ENCODE data around the gene GDF2. TPM values are rescaled to one million over a fixed set of nuclear protein-coding genes. Genes with fewer than 3 reads are reported as not detected.

GDF2 gene
- total RNA-seq, 3 donors from 2014 or later (not counting 1 experiment from before 2014, with no cell fraction given) = not detected

DNA sequence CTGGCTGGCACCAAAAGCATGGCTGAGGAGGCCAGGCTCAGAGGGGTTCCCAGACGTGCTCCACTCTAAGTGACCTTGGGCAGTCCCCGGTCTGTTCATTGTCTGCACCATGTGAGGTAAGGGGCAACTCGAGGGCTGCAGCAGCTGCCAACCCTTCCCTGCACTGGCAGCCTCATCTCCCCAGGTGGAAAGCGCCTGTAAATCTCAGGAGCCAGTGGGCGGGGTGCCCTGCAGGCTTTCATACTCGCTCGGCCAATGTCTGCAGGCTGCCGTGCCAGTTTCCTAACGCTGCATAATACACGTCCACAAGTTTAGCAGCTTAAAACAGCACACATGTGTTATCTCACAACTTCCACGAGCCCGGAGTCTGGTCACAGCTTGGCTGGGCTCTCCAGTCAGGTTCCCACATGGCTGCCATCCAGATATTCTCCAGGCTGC is 34.9 kb upstream of the GDF2 start:
- no peak for DNase-seq
- no peak for ATAC-seq

DNA sequence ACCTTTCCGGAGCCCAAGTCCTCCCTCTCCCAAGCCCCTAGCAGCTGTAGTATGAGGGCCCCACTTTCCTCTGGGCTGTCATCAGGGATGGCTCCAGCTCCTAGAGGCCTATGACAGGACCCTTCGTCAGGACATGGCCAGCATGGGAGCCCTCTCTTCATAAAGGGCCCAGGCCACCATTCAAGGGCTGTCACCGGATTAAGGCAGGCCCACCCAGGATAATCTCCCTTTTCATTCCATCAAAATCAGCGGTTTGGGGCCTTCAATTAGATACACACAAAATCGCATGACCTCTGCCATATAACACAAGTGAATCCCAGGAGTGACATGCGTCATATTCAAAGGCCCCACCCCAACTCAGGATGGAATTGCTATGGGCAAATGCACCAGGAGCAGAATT is 34.4 kb upstream of the GDF2 start:
- TF ChIP-seq, protein P1, sequence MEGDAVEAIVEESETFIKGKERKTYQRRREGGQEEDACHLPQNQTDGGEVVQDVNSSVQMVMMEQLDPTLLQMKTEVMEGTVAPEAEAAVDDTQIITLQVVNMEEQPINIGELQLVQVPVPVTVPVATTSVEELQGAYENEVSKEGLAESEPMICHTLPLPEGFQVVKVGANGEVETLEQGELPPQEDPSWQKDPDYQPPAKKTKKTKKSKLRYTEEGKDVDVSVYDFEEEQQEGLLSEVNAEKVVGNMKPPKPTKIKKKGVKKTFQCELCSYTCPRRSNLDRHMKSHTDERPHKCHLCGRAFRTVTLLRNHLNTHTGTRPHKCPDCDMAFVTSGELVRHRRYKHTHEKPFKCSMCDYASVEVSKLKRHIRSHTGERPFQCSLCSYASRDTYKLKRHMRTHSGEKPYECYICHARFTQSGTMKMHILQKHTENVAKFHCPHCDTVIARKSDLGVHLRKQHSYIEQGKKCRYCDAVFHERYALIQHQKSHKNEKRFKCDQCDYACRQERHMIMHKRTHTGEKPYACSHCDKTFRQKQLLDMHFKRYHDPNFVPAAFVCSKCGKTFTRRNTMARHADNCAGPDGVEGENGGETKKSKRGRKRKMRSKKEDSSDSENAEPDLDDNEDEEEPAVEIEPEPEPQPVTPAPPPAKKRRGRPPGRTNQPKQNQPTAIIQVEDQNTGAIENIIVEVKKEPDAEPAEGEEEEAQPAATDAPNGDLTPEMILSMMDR (IDR thresholded peaks at IDR 0.05) = no peak
- DNase-seq = no peak

More for the DNA sequence above, 34.9 kb upstream of the GDF2 start:
- WGBS (ENCODE audit: insufficient coverage) = 84% methylated on average over 12 of the region's 12 CpGs
- no peaks in the 10 kb centered on the region for H3K9me3 ChIP-seq (ENCODE audit: control insufficient read depth, insufficient read depth, low read length)
- peaks cover 0 to 9% of the 10 kb centered on the region in 2 donors for H3K4me1 Mint-ChIP-seq
- H3K36me3 ChIP-seq (ENCODE audit: control insufficient read depth, insufficient read depth, low read length) = no peaks in the 10 kb centered on the region
- H3K36me3 Mint-ChIP-seq = no peaks in the 10 kb centered on the region
- no peak overlapping the region for H3K4me3 Mint-ChIP-seq
- no peak overlapping the region for H3K4me3 ChIP-seq (ENCODE audit: low read length)
- no peak overlapping the region for H3K27ac ChIP-seq (ENCODE audit: low read length)
- no peaks in the 10 kb centered on the region for H3K27me3 ChIP-seq (ENCODE audit: control insufficient read depth, insufficient read depth, low read length)
- TF ChIP-seq, protein P1 (IDR thresholded peaks at IDR 0.05) = no peak
- intact Hi-C loops (cut with micrococcal nuclease) = no loop called here
- peaks cover 1 to 7% of the 10 kb centered on the region in 2 donors for H3K27me3 Mint-ChIP-seq (ENCODE audit: low read depth in 2 of 2)
- H3K9me3 Mint-ChIP-seq = no peaks in the 10 kb centered on the region
- H3K27ac Mint-ChIP-seq = no peak overlapping the region
- H3K4me1 ChIP-seq (ENCODE audit: control insufficient read depth, insufficient read depth, low read length) = peaks cover 8% of the 10 kb centered on the region

DNA sequence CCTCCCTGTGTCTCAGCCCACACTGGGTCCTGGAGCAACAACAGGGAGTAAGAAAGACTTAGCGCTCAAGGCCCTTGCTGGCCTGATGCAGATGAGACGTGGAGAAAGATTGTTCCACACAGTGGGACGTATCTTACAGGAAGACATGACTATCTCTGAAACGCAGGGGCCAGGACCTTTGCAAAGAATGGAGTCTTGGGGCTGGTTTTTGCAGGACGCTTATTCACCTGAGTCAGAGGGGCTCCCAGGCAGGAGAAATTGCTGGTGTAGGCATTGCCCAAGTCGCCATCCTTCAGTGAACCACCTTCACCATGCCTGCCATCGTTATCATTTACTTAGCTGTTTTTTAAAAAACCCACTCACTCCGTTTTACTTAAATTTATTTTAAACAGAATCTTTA is 34.0 kb upstream of the GDF2 start:
- Histone ChIP-seq H3K36me3 (ENCODE audit: control insufficient read depth, insufficient read depth, low read length) (no peaks in the 10 kb centered on the region), H3K4me3 (ENCODE audit: low read length) (no peak overlapping the region), H3K4me1 (ENCODE audit: control insufficient read depth, insufficient read depth, low read length) (peaks cover 8% of the 10 kb centered on the region), H3K27me3 (ENCODE audit: control insufficient read depth, insufficient read depth, low read length) (no peaks in the 10 kb centered on the region), H3K9me3 (ENCODE audit: control insufficient read depth, insufficient read depth, low read length) (no peaks in the 10 kb centered on the region), H3K27ac (ENCODE audit: low read length) (no peak overlapping the region)
- H3K27ac Mint-ChIP-seq = no peak overlapping the region
- no peak for DNase-seq
- intact Hi-C loops (cut with micrococcal nuclease) = no loop called here
- TF ChIP-seq, protein P1 (IDR thresholded peaks at IDR 0.05) = no peak
- H3K4me3 Mint-ChIP-seq = no peak overlapping the region
- no peaks in the 10 kb centered on the region for H3K36me3 Mint-ChIP-seq
- 82% methylated on average over 6 of the region's 8 CpGs for WGBS (ENCODE audit: insufficient coverage)
- ATAC-seq = no peak
- peaks cover 0 to 9% of the 10 kb centered on the region in 2 donors for H3K4me1 Mint-ChIP-seq
- H3K9me3 Mint-ChIP-seq = no peaks in the 10 kb centered on the region
- H3K27me3 Mint-ChIP-seq (ENCODE audit: low read depth in 2 of 2) = peaks cover 0 to 7% of the 10 kb centered on the region in 2 donors

More for the DNA sequence above, 34.4 kb upstream of the GDF2 start:
- no peaks in the 10 kb centered on the region for H3K9me3 ChIP-seq (ENCODE audit: control insufficient read depth, insufficient read depth, low read length)
- no peaks in the 10 kb centered on the region for H3K27me3 ChIP-seq (ENCODE audit: control insufficient read depth, insufficient read depth, low read length)
- Mint-ChIP-seq H3K4me1 (peaks cover 0 to 9% of the 10 kb centered on the region in 2 donors), H3K27ac (no peak overlapping the region), H3K36me3 (no peaks in the 10 kb centered on the region), H3K9me3 (no peaks in the 10 kb centered on the region), H3K27me3 (ENCODE audit: low read depth in 2 of 2) (peaks cover 0 to 7% of the 10 kb centered on the region in 2 donors), H3K4me3 (no peak overlapping the region)
- intact Hi-C loops (cut with micrococcal nuclease) = no loop called here
- 93% methylated on average over 6 of the region's 6 CpGs for WGBS (ENCODE audit: insufficient coverage)
- ATAC-seq = no peak
- peaks cover 8% of the 10 kb centered on the region for H3K4me1 ChIP-seq (ENCODE audit: control insufficient read depth, insufficient read depth, low read length)
- H3K4me3 ChIP-seq (ENCODE audit: low read length) = no peak overlapping the region
- H3K36me3 ChIP-seq (ENCODE audit: control insufficient read depth, insufficient read depth, low read length) = no peaks in the 10 kb centered on the region
- no peak overlapping the region for H3K27ac ChIP-seq (ENCODE audit: low read length)

DNA sequence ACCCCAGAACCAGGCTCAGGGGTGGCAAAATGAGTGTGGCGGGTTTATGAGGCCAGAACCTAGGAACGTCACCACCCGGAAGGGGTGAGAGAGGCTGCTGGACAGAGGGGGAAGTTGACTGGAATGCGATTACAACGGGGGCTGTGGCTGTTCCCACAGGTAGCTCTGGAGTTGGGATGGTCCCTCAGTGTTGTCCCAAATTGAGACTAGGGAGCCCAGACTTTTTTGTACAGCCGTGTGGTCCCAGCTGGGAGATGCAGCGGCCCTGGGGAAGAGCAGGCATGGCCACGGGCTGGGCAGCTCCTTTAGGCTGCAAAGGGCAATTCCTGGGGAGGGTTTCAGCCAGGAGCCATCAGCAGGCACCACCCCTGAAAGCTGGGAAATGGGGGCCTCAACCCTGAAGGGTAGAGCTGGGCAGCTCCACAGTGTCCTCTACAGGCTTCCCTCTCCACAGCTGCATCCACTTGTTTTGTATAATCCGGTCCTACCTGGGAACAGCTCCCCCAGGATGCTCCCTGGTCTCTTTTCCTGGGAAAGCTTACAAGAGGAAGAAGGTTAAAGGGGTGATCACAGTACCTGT is 33.2 kb upstream of the GDF2 start:
- no peak for DNase-seq
- 72% methylated on average over 8 of the region's 9 CpGs for WGBS (ENCODE audit: insufficient coverage)

More for the DNA sequence above, 33.2 kb upstream of the GDF2 start:
- Histone ChIP-seq H3K4me1 (ENCODE audit: control insufficient read depth, insufficient read depth, low read length) (peaks cover 8% of the 10 kb centered on the region), H3K27me3 (ENCODE audit: control insufficient read depth, insufficient read depth, low read length) (no peaks in the 10 kb centered on the region), H3K36me3 (ENCODE audit: control insufficient read depth, insufficient read depth, low read length) (no peaks in the 10 kb centered on the region), H3K27ac (ENCODE audit: low read length) (no peak overlapping the region), H3K4me3 (ENCODE audit: low read length) (no peak overlapping the region), H3K9me3 (ENCODE audit: control insufficient read depth, insufficient read depth, low read length) (no peaks in the 10 kb centered on the region)
- TF ChIP-seq, protein P1 (IDR thresholded peaks at IDR 0.05) = no peak
- Mint-ChIP-seq H3K27me3 (ENCODE audit: low read depth in 2 of 2) (peaks cover 0 to 7% of the 10 kb centered on the region in 2 donors), H3K4me3 (no peak overlapping the region), H3K36me3 (no peaks in the 10 kb centered on the region), H3K9me3 (no peaks in the 10 kb centered on the region), H3K27ac (no peak overlapping the region), H3K4me1 (peaks cover 0 to 9% of the 10 kb centered on the region in 2 donors)
- intact Hi-C loops (cut with micrococcal nuclease) = no loop called here
- no peak for ATAC-seq
